Measurements from ENCODE around the gene CLN6. TPM values are rescaled to one million over a fixed set of nuclear protein-coding genes. Genes with fewer than 3 reads are reported as not detected.

The CLN6 gene
- total RNA-seq, 1 donor from 2014 or later: 18.7 TPM

DNA sequence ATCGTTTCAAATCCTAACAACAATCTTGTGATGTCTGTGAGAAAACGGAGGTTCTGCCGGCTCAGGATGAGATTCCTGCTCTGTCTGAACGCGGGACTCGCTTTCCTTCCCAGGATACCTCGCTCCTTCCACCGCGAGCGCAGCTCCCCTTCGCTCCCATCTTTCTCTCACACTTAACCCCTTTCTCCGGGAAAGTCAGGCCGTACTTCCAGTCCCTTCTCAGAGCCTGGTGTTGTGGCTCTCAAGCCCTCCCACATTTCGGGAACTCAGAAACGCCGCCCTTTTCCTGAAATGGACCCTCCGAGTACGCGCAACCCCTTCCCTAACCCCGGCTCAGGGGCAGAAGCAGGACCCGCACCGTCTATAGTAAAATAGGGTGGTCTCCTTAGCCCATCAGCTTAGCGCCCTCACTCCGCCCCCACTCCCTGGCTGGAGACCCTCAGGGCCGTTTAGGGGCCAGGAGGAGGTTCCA, 47.6 kb upstream of the CLN6 start:
- no peak for DNase-seq (ENCODE audit: extremely low spot score, unreplicated experiment)
- H3K4me3 Mint-ChIP-seq (ENCODE audit: unreplicated experiment): peak overlapping the region; percentile 95
- TF ChIP-seq, protein P1, sequence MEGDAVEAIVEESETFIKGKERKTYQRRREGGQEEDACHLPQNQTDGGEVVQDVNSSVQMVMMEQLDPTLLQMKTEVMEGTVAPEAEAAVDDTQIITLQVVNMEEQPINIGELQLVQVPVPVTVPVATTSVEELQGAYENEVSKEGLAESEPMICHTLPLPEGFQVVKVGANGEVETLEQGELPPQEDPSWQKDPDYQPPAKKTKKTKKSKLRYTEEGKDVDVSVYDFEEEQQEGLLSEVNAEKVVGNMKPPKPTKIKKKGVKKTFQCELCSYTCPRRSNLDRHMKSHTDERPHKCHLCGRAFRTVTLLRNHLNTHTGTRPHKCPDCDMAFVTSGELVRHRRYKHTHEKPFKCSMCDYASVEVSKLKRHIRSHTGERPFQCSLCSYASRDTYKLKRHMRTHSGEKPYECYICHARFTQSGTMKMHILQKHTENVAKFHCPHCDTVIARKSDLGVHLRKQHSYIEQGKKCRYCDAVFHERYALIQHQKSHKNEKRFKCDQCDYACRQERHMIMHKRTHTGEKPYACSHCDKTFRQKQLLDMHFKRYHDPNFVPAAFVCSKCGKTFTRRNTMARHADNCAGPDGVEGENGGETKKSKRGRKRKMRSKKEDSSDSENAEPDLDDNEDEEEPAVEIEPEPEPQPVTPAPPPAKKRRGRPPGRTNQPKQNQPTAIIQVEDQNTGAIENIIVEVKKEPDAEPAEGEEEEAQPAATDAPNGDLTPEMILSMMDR (IDR thresholded peaks at IDR 0.05): no peak
- H3K4me1 Mint-ChIP-seq (ENCODE audit: unreplicated experiment): peaks cover 57% of the 10 kb centered on the region
- H3K27me3 Mint-ChIP-seq (ENCODE audit: unreplicated experiment): no peaks in the 10 kb centered on the region
- H3K27ac Mint-ChIP-seq (ENCODE audit: unreplicated experiment): peak overlapping the region; percentile 97
- H3K9me3 Mint-ChIP-seq (ENCODE audit: unreplicated experiment): no peaks in the 10 kb centered on the region
- H3K36me3 Mint-ChIP-seq (ENCODE audit: unreplicated experiment): peaks cover 10% of the 10 kb centered on the region

DNA sequence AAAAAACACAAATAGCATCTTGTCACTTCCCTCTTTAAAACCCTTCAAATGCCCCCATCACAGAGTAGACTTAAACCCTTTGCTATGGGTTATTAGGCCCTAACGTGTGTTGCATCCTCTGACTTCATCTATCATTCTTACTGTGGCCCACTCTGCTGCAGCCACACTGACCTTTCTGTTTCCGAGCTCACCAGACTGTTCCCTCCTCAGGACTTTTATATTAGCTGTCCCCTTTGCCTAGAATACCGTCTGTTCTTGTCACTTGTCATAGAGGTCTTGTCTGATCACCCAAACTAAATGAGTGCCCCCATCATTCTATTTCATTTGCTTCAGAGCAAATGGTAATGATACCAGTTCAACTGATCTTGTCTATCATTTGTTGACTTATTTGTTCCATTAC, 47.1 kb upstream of the CLN6 start:
- Mint-ChIP-seq H3K27me3 (ENCODE audit: unreplicated experiment) (no peaks in the 10 kb centered on the region), H3K4me3 (ENCODE audit: unreplicated experiment) (peak overlapping the region; percentile 95), H3K27ac (ENCODE audit: unreplicated experiment) (peak overlapping the region; percentile 97), H3K9me3 (ENCODE audit: unreplicated experiment) (no peaks in the 10 kb centered on the region), H3K36me3 (ENCODE audit: unreplicated experiment) (peaks cover 10% of the 10 kb centered on the region), H3K4me1 (ENCODE audit: unreplicated experiment) (peaks cover 57% of the 10 kb centered on the region)
- DNase-seq (ENCODE audit: extremely low spot score, unreplicated experiment): no peak
- TF ChIP-seq, protein P1 (IDR thresholded peaks at IDR 0.05): no peak

DNA sequence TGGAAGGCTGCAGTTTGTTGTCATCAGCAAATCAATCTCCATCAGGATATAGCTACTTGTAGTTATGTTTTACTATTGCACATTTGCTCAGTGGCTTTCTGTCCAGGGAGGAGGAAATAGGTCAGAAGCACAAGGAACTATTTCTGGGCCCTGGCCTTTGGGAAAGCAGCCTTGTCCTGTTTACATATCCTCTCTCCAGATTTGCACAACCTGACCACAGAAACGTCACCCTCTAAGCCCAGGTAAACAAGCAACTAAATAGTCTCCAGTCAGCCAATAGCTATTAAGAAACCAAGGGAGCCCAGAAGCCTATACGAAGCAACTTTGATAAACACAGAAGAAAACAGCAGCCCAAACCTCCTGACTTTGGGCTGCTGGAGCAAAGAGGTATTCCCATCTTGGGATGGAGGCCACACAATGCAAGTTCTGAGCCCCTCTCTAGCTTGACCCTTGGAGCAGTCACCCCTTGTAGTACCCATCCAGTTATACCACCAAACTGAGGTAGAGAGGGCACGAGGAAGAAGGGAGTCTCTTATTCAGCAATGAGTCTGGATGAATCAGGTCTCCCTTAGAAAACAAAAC, 45.7 kb upstream of the CLN6 start:
- no peaks in the 10 kb centered on the region for H3K9me3 Mint-ChIP-seq (ENCODE audit: unreplicated experiment)
- no peaks in the 10 kb centered on the region for H3K27me3 Mint-ChIP-seq (ENCODE audit: unreplicated experiment)
- no peak overlapping the region for H3K4me3 Mint-ChIP-seq (ENCODE audit: unreplicated experiment)
- H3K4me1 Mint-ChIP-seq (ENCODE audit: unreplicated experiment): peaks cover 53% of the 10 kb centered on the region
- DNase-seq (ENCODE audit: extremely low spot score, unreplicated experiment): no peak
- peak overlapping the region; percentile 66 for H3K27ac Mint-ChIP-seq (ENCODE audit: unreplicated experiment)
- TF ChIP-seq, protein P1 (IDR thresholded peaks at IDR 0.05): no peak
- peaks cover 7% of the 10 kb centered on the region for H3K36me3 Mint-ChIP-seq (ENCODE audit: unreplicated experiment)

DNA sequence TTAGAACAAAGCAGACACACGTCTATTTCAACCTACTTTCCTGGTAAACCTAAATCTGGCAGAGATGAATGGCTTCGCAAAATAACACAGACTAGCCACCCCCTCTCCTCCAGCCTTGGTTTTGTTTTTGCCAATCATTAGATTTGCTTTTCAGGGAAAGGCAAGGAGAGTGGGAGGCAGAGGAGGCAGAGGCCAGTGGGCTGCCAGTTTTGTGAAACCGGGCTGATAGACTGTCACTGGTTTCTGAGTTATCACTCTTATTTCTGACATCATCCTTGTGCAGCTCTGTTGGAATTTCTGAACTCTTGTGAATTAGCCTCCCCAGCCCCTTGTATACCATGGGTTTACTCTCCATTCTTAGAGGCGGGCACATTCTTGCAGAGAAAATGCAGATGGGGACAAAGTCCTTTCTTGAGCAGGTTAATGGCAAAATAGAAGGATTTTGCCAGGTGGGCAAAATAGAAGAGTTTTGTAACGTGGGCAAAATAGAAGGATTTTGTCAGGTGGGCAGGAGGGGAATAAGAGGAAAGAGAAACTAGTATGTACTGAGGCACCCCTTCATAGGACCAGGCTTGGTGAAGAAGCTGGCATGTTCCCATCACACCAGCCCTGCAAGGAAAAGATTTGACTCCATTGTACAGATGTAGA, 44.8 kb upstream of the CLN6 start:
- Mint-ChIP-seq H3K4me3 (ENCODE audit: unreplicated experiment) (no peak overlapping the region), H3K4me1 (ENCODE audit: unreplicated experiment) (peaks cover 47% of the 10 kb centered on the region), H3K36me3 (ENCODE audit: unreplicated experiment) (no peaks in the 10 kb centered on the region), H3K27me3 (ENCODE audit: unreplicated experiment) (no peaks in the 10 kb centered on the region), H3K27ac (ENCODE audit: unreplicated experiment) (no peak overlapping the region), H3K9me3 (ENCODE audit: unreplicated experiment) (no peaks in the 10 kb centered on the region)
- TF ChIP-seq, protein P1 (IDR thresholded peaks at IDR 0.05): no peak
- DNase-seq (ENCODE audit: extremely low spot score, unreplicated experiment): no peak

DNA sequence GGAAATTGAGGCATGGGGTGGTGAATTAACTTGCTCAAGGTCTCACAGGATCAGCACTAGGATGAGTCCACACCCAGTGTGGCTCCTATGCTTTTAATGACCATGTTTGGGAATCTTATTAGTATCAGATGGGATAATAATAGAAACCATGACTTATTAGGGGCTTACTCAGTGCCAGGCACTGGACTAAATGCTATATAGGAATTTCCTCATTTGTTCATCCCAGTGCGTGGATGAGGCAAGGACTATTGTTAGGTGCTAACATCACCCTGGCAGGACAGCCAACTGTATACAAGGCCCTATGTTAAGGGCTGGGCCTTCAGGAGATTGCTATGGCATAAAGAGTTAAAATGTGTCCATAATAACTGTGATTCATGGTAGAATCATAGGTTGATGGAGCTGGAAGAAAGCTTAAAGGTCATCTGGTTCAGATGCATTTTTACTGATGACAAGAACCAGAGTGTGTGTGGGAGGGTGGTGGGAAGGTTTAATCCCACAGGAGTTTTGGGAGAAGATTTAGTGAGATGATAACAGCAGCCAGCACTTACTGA, 43.3 kb upstream of the CLN6 start:
- H3K36me3 Mint-ChIP-seq (ENCODE audit: unreplicated experiment): no peaks in the 10 kb centered on the region
- peak overlapping the region; percentile 95 for H3K27ac Mint-ChIP-seq (ENCODE audit: unreplicated experiment)
- TF ChIP-seq, protein P1 (IDR thresholded peaks at IDR 0.05): no peak
- H3K9me3 Mint-ChIP-seq (ENCODE audit: unreplicated experiment): no peaks in the 10 kb centered on the region
- no peak for DNase-seq (ENCODE audit: extremely low spot score, unreplicated experiment)
- H3K27me3 Mint-ChIP-seq (ENCODE audit: unreplicated experiment): no peaks in the 10 kb centered on the region
- no peak overlapping the region for H3K4me3 Mint-ChIP-seq (ENCODE audit: unreplicated experiment)
- H3K4me1 Mint-ChIP-seq (ENCODE audit: unreplicated experiment): peaks cover 56% of the 10 kb centered on the region
